Kidney epithelial cell (primary cell): ENCODE results near the gene VWA3A. TPM values are rescaled to one million over a fixed set of nuclear protein-coding genes. Genes with fewer than 3 reads are reported as not detected.
"Not testable (repeated sequence)": the region's sequence is repeated elsewhere in the genome, so short reads cannot be mapped to it uniquely, and the experiment has no call there.

Experiments
- DNase-seq: peaks from one replicate; pipeline ENCODE4 v3.0.0-alpha.2; 2010; ENCODE audit warnings: low read depth
- H3K27me3 ChIP-seq: 2 replicates; pipeline ENCODE4 v1.6.0; 2011; ENCODE audit warnings: low read length; ENCODE audit not compliant: control insufficient read depth, insufficient read depth
- H3K36me3 ChIP-seq: 2 replicates; pipeline ENCODE4 v1.5.1; 2011; ENCODE audit warnings: low read length; ENCODE audit not compliant: control insufficient read depth, insufficient read depth
- H3K4me3 ChIP-seq: 2 replicates; pipeline ENCODE4 v1.5.1; 2011; ENCODE audit warnings: low read depth, mild to moderate bottlenecking, control low read depth, low read length
- total RNA-seq: library from RNA; depleted of rRNA; stranded (reverse); fragments of >200 nt; gene quantifications from 2 replicates; pipeline ENCODE4 v1.2.3, GENCODE V29; 2015
- TF ChIP-seq, protein P1 (sequence below): IDR thresholded peaks from 2 replicates; pipeline ENCODE4 v1.5.1; 2011; ENCODE audit warnings: mild to moderate bottlenecking, moderate library complexity, low read length, control low read depth, inconsistent platforms; ENCODE audit not compliant: insufficient read depth, poor library complexity, severe bottlenecking

VWA3A gene, protein sequence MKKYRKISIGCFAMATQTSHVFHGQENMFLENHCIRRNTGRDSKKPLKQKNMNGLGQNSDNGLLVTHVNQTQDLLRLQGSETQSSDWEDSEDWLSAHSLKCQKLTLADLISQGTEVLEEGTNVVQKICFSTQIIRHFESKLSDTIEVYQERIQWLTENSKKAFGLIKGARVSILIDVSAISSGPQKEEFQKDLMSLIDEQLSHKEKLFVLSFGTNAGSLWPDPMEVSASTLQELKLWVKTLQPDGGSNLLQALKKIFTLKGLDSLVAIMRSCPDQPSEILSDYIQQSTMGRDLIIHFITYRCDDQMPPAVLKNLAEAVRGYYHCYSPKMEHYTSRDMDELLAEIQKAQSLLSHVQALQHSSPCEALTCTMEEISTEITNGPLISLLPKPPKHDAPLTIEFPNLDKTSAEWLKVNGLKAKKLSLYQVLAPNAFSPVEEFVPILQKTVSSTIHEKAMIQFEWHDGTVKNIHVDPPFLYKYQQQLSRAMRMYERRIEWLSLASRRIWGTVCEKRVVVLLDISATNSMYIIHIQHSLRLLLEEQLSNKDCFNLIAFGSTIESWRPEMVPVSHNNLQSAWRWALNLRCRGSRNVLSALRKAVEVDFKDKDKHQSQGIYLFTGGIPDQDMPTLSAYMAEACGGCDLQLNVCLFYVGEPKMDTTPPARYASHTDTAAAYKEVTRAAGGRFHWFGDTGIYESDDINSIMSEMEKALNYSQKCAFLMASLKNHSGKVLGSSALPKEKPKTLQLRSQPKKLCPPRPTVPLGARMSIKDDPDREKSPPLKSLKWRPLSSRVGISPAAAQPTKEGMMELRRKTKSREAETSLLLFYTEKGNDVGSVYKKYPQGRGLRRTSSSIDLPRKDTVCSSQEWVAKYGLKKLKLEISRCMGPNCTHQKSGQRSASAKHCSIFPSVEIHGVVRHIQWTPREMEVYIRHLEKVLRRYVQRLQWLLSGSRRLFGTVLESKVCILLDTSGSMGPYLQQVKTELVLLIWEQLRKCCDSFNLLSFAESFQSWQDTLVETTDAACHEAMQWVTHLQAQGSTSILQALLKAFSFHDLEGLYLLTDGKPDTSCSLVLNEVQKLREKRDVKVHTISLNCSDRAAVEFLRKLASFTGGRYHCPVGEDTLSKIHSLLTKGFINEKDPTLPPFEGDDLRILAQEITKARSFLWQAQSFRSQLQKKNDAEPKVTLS
- 0.04 and 0.07 TPM in 2 replicates for total RNA-seq

DNA sequence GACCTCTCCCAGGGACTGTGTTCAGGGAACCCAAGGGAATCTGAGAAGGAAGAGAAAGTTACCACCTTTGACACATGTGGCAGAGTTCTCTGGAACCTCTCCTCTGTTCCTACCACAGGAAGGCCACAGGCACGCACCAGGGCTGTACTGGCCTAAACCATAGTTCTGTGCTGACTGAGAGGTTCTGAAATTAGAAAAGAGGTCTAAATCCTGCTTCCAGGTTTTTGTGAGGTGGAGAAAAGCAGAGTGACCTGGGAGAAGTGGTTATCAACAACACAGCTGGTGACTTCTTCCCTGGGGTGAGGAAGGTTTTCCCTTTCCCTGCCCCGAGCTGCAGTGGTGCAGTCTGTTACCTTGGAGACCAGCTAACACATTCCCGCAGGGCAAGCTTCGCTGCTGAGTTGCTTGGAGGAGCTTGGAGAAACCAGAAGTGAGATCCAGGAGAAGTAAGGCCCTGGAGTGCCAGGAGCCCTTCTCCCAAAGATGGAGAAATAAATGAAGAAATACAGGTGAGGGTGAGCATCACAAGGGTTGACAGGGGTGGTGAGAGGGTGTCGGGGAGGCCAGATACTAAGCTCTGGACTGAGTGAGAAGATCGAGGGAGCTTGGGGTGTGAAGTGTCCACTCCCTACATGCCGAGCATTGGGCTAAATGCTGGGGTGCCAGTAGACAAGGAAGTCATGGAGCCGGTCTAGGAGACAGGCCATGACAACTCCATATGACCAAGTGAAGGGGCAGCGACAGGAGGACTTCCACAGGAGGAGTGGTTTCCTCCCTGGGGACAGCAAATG is at the start of gene VWA3A:
Gene VWA3A (plus strand): TSS at position 399 of the 791 bp plus-strand sequence. CDS start 97 bp downstream, at position 496.
- TF ChIP-seq, protein P1, sequence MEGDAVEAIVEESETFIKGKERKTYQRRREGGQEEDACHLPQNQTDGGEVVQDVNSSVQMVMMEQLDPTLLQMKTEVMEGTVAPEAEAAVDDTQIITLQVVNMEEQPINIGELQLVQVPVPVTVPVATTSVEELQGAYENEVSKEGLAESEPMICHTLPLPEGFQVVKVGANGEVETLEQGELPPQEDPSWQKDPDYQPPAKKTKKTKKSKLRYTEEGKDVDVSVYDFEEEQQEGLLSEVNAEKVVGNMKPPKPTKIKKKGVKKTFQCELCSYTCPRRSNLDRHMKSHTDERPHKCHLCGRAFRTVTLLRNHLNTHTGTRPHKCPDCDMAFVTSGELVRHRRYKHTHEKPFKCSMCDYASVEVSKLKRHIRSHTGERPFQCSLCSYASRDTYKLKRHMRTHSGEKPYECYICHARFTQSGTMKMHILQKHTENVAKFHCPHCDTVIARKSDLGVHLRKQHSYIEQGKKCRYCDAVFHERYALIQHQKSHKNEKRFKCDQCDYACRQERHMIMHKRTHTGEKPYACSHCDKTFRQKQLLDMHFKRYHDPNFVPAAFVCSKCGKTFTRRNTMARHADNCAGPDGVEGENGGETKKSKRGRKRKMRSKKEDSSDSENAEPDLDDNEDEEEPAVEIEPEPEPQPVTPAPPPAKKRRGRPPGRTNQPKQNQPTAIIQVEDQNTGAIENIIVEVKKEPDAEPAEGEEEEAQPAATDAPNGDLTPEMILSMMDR: no peak
- Histone ChIP-seq H3K4me3 (no peak within 1 kb of the TSS), H3K36me3 (no peaks in the 10 kb centered on the region), H3K27me3 (no peaks in the 10 kb centered on the region)
- DNase-seq: peak; percentile 25

DNA sequence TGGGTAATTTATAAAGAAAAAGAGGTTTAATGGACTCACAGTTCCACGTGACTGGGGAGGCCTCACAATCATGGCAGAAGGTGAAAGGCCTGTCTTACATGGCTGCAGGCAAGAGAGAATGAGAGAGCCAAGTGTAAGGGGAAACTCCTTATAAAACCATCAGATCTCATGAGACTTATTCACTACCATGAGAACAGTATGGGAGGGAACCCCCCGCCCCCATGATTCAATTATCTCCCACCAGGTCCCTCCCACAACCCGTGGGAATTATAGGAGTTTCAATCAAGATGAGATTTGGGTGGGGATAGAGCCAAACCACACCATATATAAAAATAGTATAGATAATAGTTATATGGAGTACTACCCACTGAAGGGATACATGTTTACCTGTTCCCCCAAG is 48.5 kb upstream of the VWA3A start:
- H3K4me3 ChIP-seq, DNase-seq, H3K27me3 ChIP-seq, H3K36me3 ChIP-seq: not testable (repeated sequence)

DNA sequence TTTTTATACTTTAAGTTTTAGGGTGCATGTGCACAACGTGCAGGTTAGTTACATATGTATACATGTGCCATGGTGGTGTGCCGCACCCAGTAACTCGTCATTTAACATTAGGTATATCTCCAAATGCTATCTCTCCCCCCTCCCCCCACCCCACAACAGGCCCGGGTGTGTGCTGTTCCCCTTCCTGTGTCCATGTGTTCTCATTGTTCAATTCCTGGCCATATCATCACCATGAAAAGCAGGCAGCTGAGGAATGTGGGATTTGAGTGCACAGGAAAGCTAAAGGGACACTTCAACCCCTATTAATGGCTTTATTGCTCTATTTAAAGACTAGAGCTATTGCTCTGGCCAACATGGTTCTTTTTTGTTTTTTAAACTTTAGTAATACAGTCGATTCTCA is 46.5 kb upstream of the VWA3A start:
- H3K36me3 ChIP-seq, H3K4me3 ChIP-seq, H3K27me3 ChIP-seq, DNase-seq: not testable (repeated sequence)

DNA sequence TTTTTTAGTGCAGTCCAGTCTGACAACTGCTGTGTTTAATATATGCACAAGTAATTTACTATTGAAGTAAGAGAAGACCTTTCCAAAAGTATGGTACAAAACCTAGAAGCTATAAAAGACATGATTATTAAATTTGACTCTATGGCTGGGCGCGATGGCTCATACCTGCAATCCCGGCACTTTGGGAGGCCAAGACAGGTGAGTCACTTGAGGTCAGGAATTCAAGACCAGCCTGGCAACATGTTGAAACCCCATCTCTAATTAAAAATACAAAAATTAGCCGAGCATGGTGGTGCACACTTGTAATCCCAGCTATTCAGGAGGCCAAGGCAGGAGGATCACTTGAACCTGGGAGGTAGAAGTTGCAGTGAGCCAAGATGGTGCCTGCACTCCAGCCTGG is 41.4 kb upstream of the VWA3A start:
- TF ChIP-seq, protein P1: no peak
- DNase-seq: no peak
- no peaks in the 10 kb centered on the region for H3K36me3 ChIP-seq
- no peaks in the 10 kb centered on the region for H3K27me3 ChIP-seq
- H3K4me3 ChIP-seq: no peak overlapping the region

DNA sequence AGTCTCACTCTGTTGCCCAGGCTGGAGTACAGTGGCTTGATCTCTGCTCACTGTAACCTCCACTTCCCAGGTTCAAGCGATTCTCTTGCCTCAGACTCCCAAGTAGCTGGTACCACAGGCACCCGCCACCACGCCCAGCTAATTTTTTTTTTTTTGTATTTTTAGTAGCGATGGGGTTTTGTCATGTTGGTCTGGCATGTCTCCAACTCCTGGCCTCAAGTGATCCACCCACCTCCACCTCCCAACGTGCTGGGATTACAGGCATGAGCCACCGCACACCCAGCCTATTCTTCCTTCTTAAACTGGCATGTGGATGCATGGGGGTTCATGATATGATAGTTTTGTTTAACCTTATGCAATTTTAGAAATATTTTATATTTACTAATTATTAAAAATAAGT is 39.4 kb upstream of the VWA3A start:
- no peaks in the 10 kb centered on the region for H3K36me3 ChIP-seq
- TF ChIP-seq, protein P1: no peak
- no peak overlapping the region for H3K4me3 ChIP-seq
- no peak for DNase-seq
- H3K27me3 ChIP-seq: no peaks in the 10 kb centered on the region

DNA sequence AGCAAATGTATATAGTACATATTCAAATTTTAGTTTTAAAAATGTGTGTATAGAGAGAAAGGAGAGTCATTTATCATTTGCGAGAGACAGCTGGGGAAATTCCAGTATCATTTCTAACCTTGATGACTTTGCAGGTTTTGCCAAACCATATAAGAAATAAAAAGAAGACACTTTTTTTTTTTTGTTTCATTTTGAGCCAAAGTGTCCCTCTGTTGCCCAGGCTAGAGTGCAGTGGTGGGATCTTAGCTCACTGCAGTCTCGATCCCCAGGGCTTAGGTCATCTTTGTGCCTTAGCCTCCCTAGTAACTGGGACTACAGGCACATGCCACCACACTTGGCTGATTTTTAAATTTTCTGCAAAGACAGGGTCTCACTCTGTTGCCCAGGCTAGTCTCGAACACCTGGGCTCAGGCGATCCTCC is 38.4 kb upstream of the VWA3A start:
- Histone ChIP-seq H3K4me3 (no peak overlapping the region), H3K27me3 (no peaks in the 10 kb centered on the region), H3K36me3 (no peaks in the 10 kb centered on the region)
- no peak for DNase-seq
- TF ChIP-seq, protein P1: no peak
